Uterus (tissue), 4 donors: ENCODE measurements around the gene FBXO34. TPM values are rescaled to one million over a fixed set of nuclear protein-coding genes. Genes with fewer than 3 reads are reported as not detected.

Source experiments
- DNase-seq, 2 donors: peaks; one replicate each; pipeline ENCODE4 v3.0.0-alpha.2; 2019 to 2020
- H3K27ac ChIP-seq, 2 donors: fragments of 200-600 bp; sonication (generic); 1 replicate in 1 of 2; 2 replicates in 1 of 2; pipeline ENCODE4 v1.5.1; 2016 to 2018
- H3K27me3 ChIP-seq, 2 donors: fragments of 200-600 bp; sonication (generic); one replicate each; pipeline ENCODE4 v1.5.1; 2018 to 2019; ENCODE audit warnings: control low read depth in 1 of 2
- H3K36me3 ChIP-seq, 2 donors: fragments of 200-600 bp; sonication (generic); one replicate each; pipeline ENCODE4 v1.5.1; 2019; ENCODE audit warnings: control low read depth in 1 of 2
- H3K4me1 ChIP-seq, 2 donors: fragments of 200-600 bp; sonication (generic); one replicate each; pipeline ENCODE4 v1.5.1; 2018 to 2019; ENCODE audit warnings: control low read depth in 1 of 2
- H3K4me3 ChIP-seq, 2 donors: fragments of 200-600 bp; sonication (generic); 1 replicate in 1 of 2; 2 replicates in 1 of 2; pipeline ENCODE4 v1.5.1; 2018 to 2019; ENCODE audit warnings: mild to moderate bottlenecking in 1 of 2
- H3K9me3 ChIP-seq, 2 donors: fragments of 200-600 bp; sonication (generic); one replicate each; pipeline ENCODE4 v1.5.1; 2019; ENCODE audit warnings: control low read depth in 1 of 2
- POLR2A ChIP-seq, 2 donors: fragments of 450-650 bp; IDR thresholded peaks; one replicate each; pipeline ENCODE4 v1.6.1; 2016; ENCODE audit warnings: antibody characterized with exemption in 2 of 2, mild to moderate bottlenecking in 1 of 2, moderate library complexity in 1 of 2
- intact Hi-C: fragments of 100-400 bp; cut with DNase I; formaldehyde crosslinking; loops from one replicate; pipeline ENCODE4 v1.15.1; 2023; ENCODE audit warnings: low total_unique reads
- total RNA-seq, 4 donors: library from RNA; depleted of rRNA in 3 of 4; stranded (reverse); fragments of >200 nt in 3 of 4; gene quantifications; one replicate each; pipeline versions ENCODE4 v1.1.0 to v1.2.4, GENCODE V29; 2014 to 2023
- TF ChIP-seq, protein P1 (sequence below), 4 experiments: fragments of 200-600 bp in 2 of 4; fragments of 450-650 bp in 2 of 4; sonication (generic) in 2 of 4; IDR thresholded peaks; one replicate each; pipeline ENCODE4 v1.5.1; 2016 to 2019; ENCODE audit warnings: antibody characterized with exemption in 4 of 4, mild to moderate bottlenecking in 2 of 4, moderate library complexity in 1 of 4
- donor health status: DM: yes; HTN: yes; CAD: no.

The FBXO34 gene
- total RNA-seq, 4 donors from 2014 or later = 15.9 to 47.4 (median 20.3) TPM

DNA sequence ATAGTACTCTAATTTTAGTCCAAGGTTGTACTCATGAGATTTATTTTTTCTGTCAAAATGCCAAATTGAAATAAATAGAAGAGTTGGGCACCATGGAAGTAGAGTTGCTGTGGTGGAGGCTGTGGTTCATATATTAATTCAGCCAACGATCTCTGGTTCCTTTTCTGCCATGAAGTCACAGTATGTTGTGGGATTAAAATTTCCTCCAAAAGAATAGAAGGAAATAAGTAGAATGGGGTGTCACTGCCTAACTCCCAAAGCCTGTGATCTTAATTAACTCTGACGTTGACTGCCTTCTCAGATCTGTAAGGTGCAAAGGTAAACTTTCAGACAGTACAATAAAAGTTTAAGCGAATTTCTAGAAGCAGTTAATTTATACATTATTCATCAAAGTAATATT is 37.6 kb upstream of the FBXO34 start:
- no peaks in the 10 kb centered on the region for H3K4me1 ChIP-seq
- TF ChIP-seq, protein P1, sequence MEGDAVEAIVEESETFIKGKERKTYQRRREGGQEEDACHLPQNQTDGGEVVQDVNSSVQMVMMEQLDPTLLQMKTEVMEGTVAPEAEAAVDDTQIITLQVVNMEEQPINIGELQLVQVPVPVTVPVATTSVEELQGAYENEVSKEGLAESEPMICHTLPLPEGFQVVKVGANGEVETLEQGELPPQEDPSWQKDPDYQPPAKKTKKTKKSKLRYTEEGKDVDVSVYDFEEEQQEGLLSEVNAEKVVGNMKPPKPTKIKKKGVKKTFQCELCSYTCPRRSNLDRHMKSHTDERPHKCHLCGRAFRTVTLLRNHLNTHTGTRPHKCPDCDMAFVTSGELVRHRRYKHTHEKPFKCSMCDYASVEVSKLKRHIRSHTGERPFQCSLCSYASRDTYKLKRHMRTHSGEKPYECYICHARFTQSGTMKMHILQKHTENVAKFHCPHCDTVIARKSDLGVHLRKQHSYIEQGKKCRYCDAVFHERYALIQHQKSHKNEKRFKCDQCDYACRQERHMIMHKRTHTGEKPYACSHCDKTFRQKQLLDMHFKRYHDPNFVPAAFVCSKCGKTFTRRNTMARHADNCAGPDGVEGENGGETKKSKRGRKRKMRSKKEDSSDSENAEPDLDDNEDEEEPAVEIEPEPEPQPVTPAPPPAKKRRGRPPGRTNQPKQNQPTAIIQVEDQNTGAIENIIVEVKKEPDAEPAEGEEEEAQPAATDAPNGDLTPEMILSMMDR (IDR thresholded peaks at IDR 0.05) = no peak
- no peak for TF ChIP-seq POLR2A (IDR thresholded peaks at IDR 0.05)
- intact Hi-C loops = no loop called here
- no peak overlapping the region for H3K27ac ChIP-seq
- H3K4me3 ChIP-seq = no peak overlapping the region
- no peaks in the 10 kb centered on the region for H3K9me3 ChIP-seq
- DNase-seq = no peak
- H3K27me3 ChIP-seq = no peaks in the 10 kb centered on the region
- no peaks in the 10 kb centered on the region for H3K36me3 ChIP-seq

DNA sequence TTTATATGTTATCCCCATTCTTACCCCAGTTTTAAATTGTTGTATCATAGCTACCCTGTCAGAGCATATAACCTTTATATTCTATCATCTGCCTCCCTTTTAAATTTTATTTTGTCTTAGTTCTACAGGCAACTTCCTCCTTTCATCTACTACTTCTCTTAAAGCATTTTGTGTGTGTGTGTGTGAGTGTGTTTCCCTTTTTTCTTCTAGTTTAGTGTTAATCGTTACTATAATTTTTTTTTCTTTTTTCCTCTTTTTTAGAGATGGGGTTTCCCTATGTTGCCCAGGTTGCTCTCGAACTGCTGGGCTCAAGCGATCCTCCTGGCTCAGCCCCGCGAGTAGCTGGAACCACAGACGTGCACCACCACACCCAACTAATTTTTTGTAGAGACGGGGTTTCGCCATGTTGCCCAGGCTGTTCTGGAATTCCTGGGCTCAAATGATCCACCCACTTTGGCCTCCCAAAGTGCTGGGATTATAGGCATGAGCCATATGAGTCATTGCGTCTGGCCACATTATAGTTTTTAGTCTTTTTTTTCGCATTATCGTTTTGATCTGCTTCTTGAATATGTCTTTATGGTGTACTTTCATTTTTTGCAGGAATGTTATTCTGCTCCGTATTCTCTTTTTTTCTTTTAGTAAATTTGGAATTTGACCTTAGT is 33.1 kb upstream of the FBXO34 start:
- intact Hi-C loops = no loop called here
- peaks cover 0 to 6% of the 10 kb centered on the region in 2 donors for H3K27me3 ChIP-seq
- no peak for DNase-seq
- H3K4me1 ChIP-seq = no peaks in the 10 kb centered on the region
- TF ChIP-seq POLR2A (IDR thresholded peaks at IDR 0.05) = no peak
- TF ChIP-seq, protein P1 (IDR thresholded peaks at IDR 0.05) = no peak
- H3K36me3 ChIP-seq = no peaks in the 10 kb centered on the region
- no peak overlapping the region for H3K4me3 ChIP-seq
- H3K9me3 ChIP-seq = no peaks in the 10 kb centered on the region
- H3K27ac ChIP-seq = no peak overlapping the region

DNA sequence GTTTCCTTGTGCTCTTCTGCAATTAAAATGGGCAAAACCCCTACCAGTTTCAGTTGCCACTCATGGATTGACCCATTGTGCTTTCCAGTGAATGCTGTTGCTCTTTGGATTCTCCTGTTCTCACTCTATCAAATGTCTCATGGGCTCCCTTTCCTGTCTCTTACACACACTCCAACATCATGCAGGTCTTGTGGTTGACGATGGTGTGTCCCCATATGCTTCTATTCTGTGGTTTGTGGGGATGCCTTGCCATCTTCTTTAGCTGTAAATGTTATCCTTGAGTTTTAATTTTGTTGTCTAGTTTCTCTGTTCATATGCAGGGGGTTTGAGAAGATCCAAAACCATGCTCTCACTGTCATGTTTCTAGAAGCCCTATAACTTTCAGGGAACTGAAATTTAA is 31.9 kb upstream of the FBXO34 start:
- intact Hi-C loops = no loop called here
- H3K4me3 ChIP-seq = no peak overlapping the region
- H3K9me3 ChIP-seq = no peaks in the 10 kb centered on the region
- no peak overlapping the region for H3K27ac ChIP-seq
- no peaks in the 10 kb centered on the region for H3K4me1 ChIP-seq
- no peak for DNase-seq
- peaks cover 0 to 6% of the 10 kb centered on the region in 2 donors for H3K27me3 ChIP-seq
- TF ChIP-seq POLR2A (IDR thresholded peaks at IDR 0.05) = no peak
- TF ChIP-seq, protein P1 (IDR thresholded peaks at IDR 0.05) = no peak
- H3K36me3 ChIP-seq = no peaks in the 10 kb centered on the region

DNA sequence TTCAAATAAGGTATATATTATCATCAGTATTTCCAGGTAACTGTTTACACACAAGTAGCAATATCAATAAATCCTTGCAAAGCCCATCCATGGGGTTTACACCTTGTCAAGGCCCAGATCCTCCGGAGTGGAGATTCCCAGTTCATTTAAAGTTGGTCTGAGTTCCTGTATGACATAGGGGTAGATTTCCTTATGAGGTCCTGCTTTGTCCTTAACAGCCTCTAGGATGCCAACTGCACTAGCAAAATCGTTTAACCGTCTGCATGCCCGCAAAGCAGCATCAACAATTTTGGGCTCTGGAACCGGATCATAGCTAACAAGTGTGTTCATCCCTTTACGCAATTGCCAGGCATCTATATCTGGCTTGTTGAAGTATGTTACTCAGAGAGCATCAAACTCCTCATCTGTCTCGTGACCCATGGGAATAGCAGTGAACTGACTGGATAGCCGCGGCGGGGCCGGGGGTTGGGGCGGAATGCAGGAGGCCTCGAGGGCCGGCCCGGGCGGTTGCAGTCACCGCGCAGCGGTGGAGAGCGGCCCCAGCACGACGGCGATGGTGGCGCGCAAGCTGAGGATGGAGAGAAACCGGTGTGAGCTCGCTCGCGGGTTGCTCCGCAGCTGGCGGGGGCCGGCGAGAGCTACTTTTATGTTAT is 30.6 kb upstream of the FBXO34 start:
- intact Hi-C loops = no loop called here
- Histone ChIP-seq H3K36me3 (no peaks in the 10 kb centered on the region), H3K27me3 (peaks cover 0 to 6% of the 10 kb centered on the region in 2 donors), H3K27ac (no peak overlapping the region), H3K4me1 (no peaks in the 10 kb centered on the region), H3K4me3 (no peak overlapping the region), H3K9me3 (no peaks in the 10 kb centered on the region)
- TF ChIP-seq, protein P1 (IDR thresholded peaks at IDR 0.05) = no peak
- no peak for TF ChIP-seq POLR2A (IDR thresholded peaks at IDR 0.05)
- DNase-seq = no peak

DNA sequence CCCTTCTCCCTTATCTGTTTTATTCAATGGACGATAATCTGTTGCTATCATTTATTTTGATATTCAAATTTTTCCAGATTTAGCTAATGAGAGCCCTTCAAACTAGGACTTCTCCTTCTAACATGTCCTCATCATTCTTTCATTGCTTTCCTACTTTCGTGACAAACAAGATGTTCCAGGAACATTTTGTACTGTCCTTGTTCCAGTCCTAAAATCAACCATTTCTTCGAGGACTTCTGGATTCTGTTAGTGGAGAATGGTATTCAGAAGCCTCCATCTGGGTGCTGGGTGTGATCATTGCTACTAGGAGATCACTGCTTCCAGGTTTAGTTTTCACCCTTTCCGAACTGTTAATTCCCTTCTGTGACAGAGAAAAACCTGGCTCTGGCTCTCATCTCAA is 29.5 kb upstream of the FBXO34 start:
- Histone ChIP-seq H3K36me3 (no peaks in the 10 kb centered on the region), H3K9me3 (no peaks in the 10 kb centered on the region), H3K4me1 (no peaks in the 10 kb centered on the region), H3K4me3 (no peak overlapping the region), H3K27me3 (peaks cover 0 to 6% of the 10 kb centered on the region in 2 donors), H3K27ac (no peak overlapping the region)
- intact Hi-C loops = no loop called here
- no peak for TF ChIP-seq POLR2A (IDR thresholded peaks at IDR 0.05)
- TF ChIP-seq, protein P1 (IDR thresholded peaks at IDR 0.05) = no peak
- no peak for DNase-seq
